Measurements from ENCODE around the gene TRPM7.
"Not testable (repeated sequence)": the region's sequence is repeated elsewhere in the genome, so short reads cannot be mapped to it uniquely, and the experiment has no call there.

Gene TRPM7

GRCh38 chr15:50590288-50590687, 96.3 kb downstream of the TRPM7 start:
- in situ Hi-C loops (cut with MboI; ENCODE audit: low sequenced_read_pairs), result no loop called here

- in situ Hi-C loops (cut with MboI; ENCODE audit: low sequenced_read_pairs), result no loop called here
These were observed 109.1 kb downstream of the TRPM7 start for GRCh38 chr15:50577492-50577891.

GRCh38 chr15:50576166-50576565, 110.4 kb downstream of the TRPM7 start:
- in situ Hi-C loops (cut with MboI; ENCODE audit: low sequenced_read_pairs), result no loop called here

GRCh38 chr15:50573842-50574241, 112.8 kb downstream of the TRPM7 start:
- in situ Hi-C loops (cut with MboI; ENCODE audit: low sequenced_read_pairs), result not testable (repeated sequence)

DNA sequence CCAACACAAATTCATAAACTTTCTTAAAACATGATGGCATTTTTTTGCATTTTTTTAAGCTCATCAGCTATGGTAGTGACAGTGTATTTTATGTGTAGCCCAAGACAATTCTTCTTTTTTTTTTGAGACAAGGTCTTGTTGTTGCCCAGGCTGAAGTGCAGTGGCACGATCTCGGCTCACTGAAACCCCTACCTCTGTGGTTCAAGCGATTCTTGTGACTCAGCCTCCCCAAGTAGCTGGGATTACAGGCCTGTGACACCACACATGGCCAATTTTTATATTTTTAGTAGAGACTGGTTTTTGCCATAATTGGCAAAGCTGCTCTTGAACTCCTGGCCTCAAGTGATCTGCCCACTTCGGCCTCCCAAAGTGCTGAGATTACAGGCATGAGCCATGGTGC, 122.8 kb downstream of the TRPM7 start:
- in situ Hi-C loops (cut with MboI; ENCODE audit: low sequenced_read_pairs), result no loop called here

- in situ Hi-C loops (cut with MboI; ENCODE audit: low sequenced_read_pairs), result no loop called here
These were observed 123.6 kb downstream of the TRPM7 start for GRCh38 chr15:50562735-50563640.

- in situ Hi-C loops (cut with MboI; ENCODE audit: low sequenced_read_pairs), result no loop called here
These were observed 128.6 kb downstream of the TRPM7 start for GRCh38 chr15:50558012-50558411.

- in situ Hi-C loops (cut with MboI; ENCODE audit: low sequenced_read_pairs), result no loop called here
These were observed 129.8 kb downstream of the TRPM7 start for GRCh38 chr15:50556642-50557371.

GRCh38 chr15:50552238-50552637, 134.4 kb downstream of the TRPM7 start:
- in situ Hi-C loops (cut with MboI; ENCODE audit: low sequenced_read_pairs), result no loop called here

- in situ Hi-C loops (cut with MboI; ENCODE audit: low sequenced_read_pairs), result no loop called here
These were observed 137.3 kb downstream of the TRPM7 start for GRCh38 chr15:50549326-50549725.

DNA sequence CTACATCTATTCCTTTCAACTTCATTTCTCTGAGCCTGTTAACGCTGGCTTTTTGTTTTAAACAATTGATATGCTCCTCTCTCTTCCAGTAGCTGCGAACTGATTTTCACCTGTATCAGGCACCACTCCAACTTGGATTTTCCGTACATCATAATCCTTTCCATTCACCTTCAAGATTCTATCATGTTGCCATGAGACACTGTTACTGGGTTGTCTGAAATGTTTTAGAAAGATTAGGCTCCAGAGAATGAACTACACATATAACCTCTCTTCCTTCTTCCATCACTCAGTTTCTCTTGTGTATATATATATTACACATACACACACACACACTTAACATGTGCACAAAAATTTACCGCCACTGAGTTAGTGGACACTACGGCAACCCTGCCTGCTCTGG, 140.0 kb downstream of the TRPM7 start, which contains the start of gene USP50:
USP50 (minus strand) TSS at position 101 of the 400 bp plus-strand sequence. CDS start 141 bp downstream, outside the sequence.
- in situ Hi-C loops (cut with MboI; ENCODE audit: low sequenced_read_pairs), result no loop called here

DNA sequence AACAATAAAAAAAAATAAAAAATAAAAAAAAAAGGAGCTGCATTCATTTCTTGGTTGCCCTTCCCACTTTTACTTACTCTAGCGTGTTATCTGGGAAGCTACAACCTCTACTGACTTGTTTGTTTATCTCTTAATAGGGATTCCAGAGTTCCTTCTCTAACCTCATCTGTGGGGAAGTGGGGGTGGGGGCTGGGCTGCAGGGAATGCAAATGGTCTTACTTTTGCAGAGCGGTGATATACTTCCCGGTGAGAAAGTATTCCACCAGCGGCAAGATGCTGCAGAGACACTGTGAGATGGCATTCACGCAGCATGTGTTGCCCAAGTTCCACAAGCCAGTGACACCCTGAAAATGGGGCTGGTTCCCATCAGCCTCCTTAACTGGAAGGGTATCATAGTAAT, 142.2 kb downstream of the TRPM7 start:
- in situ Hi-C loops (cut with MboI; ENCODE audit: low sequenced_read_pairs), result no loop called here

- in situ Hi-C loops (cut with MboI; ENCODE audit: low sequenced_read_pairs), result no loop called here
These were observed 143.0 kb downstream of the TRPM7 start for GRCh38 chr15:50543556-50543955.

DNA sequence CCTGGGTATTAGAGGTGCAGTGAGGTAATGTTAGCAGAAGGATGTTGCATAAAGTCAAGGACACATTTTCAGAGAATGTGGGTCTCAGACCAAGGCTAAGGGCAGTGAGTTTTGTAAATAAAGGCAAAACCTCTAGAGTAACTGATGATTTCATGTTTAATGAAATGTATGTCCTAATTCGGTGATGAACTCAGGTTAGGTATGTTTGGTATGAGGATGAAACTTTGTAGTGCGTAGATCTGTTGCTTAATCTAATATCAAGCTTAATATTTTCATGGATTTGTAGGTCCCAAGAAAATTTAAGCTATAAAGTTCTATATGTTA, 143.7 kb downstream of the TRPM7 start:
- in situ Hi-C loops (cut with MboI; ENCODE audit: low sequenced_read_pairs), result no loop called here

DNA sequence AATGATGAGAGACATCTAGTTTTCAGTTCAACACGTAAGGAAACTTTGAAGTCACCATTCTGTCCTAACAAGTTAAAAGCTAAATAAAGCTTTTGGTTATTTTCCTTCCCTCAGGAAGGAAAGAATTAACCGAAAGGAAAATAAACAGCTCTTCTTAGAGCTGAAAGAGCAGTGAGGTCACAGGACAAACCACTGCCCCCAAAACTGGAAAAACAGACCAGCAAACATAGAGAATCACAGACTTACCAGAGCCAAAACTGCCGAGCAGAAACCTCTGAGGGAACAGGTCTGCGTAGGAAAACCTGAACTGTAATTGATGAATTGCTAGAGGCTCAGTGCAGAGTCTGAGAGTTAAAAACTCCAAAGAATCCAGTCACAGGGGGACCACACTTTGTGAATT, 154.8 kb downstream of the TRPM7 start:
- in situ Hi-C loops (cut with MboI; ENCODE audit: low sequenced_read_pairs), result no loop called here

GRCh38 chr15:50531163-50531562, 155.4 kb downstream of the TRPM7 start:
- in situ Hi-C loops (cut with MboI; ENCODE audit: low sequenced_read_pairs), result no loop called here

GRCh38 chr15:50523851-50524251, 162.7 kb downstream of the TRPM7 start:
- in situ Hi-C loops (cut with MboI; ENCODE audit: low sequenced_read_pairs), result no loop called here

- in situ Hi-C loops (cut with MboI; ENCODE audit: low sequenced_read_pairs), result no loop called here
These were observed 166.7 kb downstream of the TRPM7 start for GRCh38 chr15:50519740-50520425.

- in situ Hi-C loops (cut with MboI; ENCODE audit: low sequenced_read_pairs), result no loop called here
These were observed 173.6 kb downstream of the TRPM7 start for GRCh38 chr15:50513001-50513400.
